ENCODE results near the gene APMAP. TPM values are rescaled to one million over a fixed set of nuclear protein-coding genes. Genes with fewer than 3 reads are reported as not detected.

APMAP gene
- total RNA-seq, 2 experiments from 2014 or later, result 9.5 to 11.3 TPM

GRCh38 chr20:25024171-25024570 is 31.6 kb upstream of the APMAP start:
- Histone ChIP-seq H3K27ac (ENCODE audit: low read depth in 1 of 2, low read length in 2 of 2) (no peak overlapping the region), H3K9me3 (ENCODE audit: control insufficient read depth in 1 of 2, insufficient read depth in 1 of 2, low read length in 2 of 2) (no peaks in the 10 kb centered on the region), H3K36me3 (ENCODE audit: insufficient read depth, low read length) (peaks cover 50% of the 10 kb centered on the region), H3K4me1 (ENCODE audit: insufficient read depth, low read length) (peaks cover 6% of the 10 kb centered on the region), H3K4me3 (ENCODE audit: low read length) (no peak overlapping the region), H3K27me3 (ENCODE audit: control insufficient read depth in 1 of 2, insufficient read depth in 2 of 2, low read length in 2 of 2) (no peaks in the 10 kb centered on the region)
- Mint-ChIP-seq H3K9me3 (no peaks in the 10 kb centered on the region), H3K4me3 (no peak overlapping the region), H3K36me3 (ENCODE audit: low read depth) (peaks cover 51% of the 10 kb centered on the region), H3K27me3 (no peaks in the 10 kb centered on the region), H3K4me1 (ENCODE audit: low read depth) (peaks cover 15% of the 10 kb centered on the region), H3K27ac (no peak overlapping the region)
- no peak for TF ChIP-seq CTCF (IDR thresholded peaks at IDR 0.05)
- DNase-seq (no peak), ATAC-seq (ENCODE audit: poor library complexity) (no peak)
- ChIA-PET POLR2A (no interaction called here), CTCF (no interaction called here)
- intact Hi-C loops (cut with DNase I, micrococcal nuclease), result no loop called here

GRCh38 chr20:25023356-25023755 is 30.8 kb upstream of the APMAP start:
- Mint-ChIP-seq H3K9me3 (no peaks in the 10 kb centered on the region), H3K4me1 (ENCODE audit: low read depth) (peaks cover 15% of the 10 kb centered on the region), H3K27ac (no peak overlapping the region)

GRCh38 chr20:25022680-25023079 is 30.1 kb upstream of the APMAP start:
- H3K27ac Mint-ChIP-seq, result no peak overlapping the region
- Histone ChIP-seq H3K9me3 (ENCODE audit: control insufficient read depth in 1 of 2, insufficient read depth in 1 of 2, low read length in 2 of 2) (peaks cover 0 to 3% of the 10 kb centered on the region in 2 experiments), H3K4me1 (ENCODE audit: insufficient read depth, low read length) (peaks cover 6% of the 10 kb centered on the region), H3K27ac (ENCODE audit: low read depth in 1 of 2, low read length in 2 of 2) (no peak overlapping the region), H3K36me3 (ENCODE audit: insufficient read depth, low read length) (peaks cover 52% of the 10 kb centered on the region), H3K27me3 (ENCODE audit: control insufficient read depth in 1 of 2, insufficient read depth in 2 of 2, low read length in 2 of 2) (no peaks in the 10 kb centered on the region), H3K4me3 (ENCODE audit: low read length) (no peak overlapping the region)
- H3K27me3 Mint-ChIP-seq, result no peaks in the 10 kb centered on the region
- no peak for ATAC-seq (ENCODE audit: poor library complexity)
- no peak for TF ChIP-seq CTCF (IDR thresholded peaks at IDR 0.05)
- H3K4me3 Mint-ChIP-seq, result no peak overlapping the region
- intact Hi-C loops (cut with DNase I, micrococcal nuclease), result no loop called here
- POLR2A ChIA-PET, result no interaction called here
- no peak for DNase-seq
- H3K4me1 Mint-ChIP-seq (ENCODE audit: low read depth), result peaks cover 15% of the 10 kb centered on the region
- H3K36me3 Mint-ChIP-seq (ENCODE audit: low read depth), result peaks cover 56% of the 10 kb centered on the region
- CTCF ChIA-PET, result no interaction called here
- H3K9me3 Mint-ChIP-seq, result no peaks in the 10 kb centered on the region

More at GRCh38 chr20:25023356-25023755, 30.8 kb upstream of the APMAP start:
- Mint-ChIP-seq H3K4me3 (no peak overlapping the region), H3K27me3 (no peaks in the 10 kb centered on the region), H3K36me3 (ENCODE audit: low read depth) (peaks cover 53% of the 10 kb centered on the region)
- ATAC-seq (ENCODE audit: poor library complexity) (no peak), DNase-seq (no peak)
- CTCF ChIA-PET, result no interaction called here
- no peak overlapping the region for H3K4me3 ChIP-seq (ENCODE audit: low read length)
- H3K36me3 ChIP-seq (ENCODE audit: insufficient read depth, low read length), result peaks cover 51% of the 10 kb centered on the region
- peaks cover 0 to 3% of the 10 kb centered on the region in 2 experiments for H3K9me3 ChIP-seq (ENCODE audit: control insufficient read depth in 1 of 2, insufficient read depth in 1 of 2, low read length in 2 of 2)
- TF ChIP-seq CTCF (IDR thresholded peaks at IDR 0.05), result no peak
- peaks cover 6% of the 10 kb centered on the region for H3K4me1 ChIP-seq (ENCODE audit: insufficient read depth, low read length)
- no peaks in the 10 kb centered on the region for H3K27me3 ChIP-seq (ENCODE audit: control insufficient read depth in 1 of 2, insufficient read depth in 2 of 2, low read length in 2 of 2)
- POLR2A ChIA-PET, result no interaction called here
- no peak overlapping the region for H3K27ac ChIP-seq (ENCODE audit: low read depth in 1 of 2, low read length in 2 of 2)
- intact Hi-C loops (cut with DNase I, micrococcal nuclease), result no loop called here
